Uterus (tissue), 2 donors: Measurements from ENCODE around the gene SHISAL2A.

Source experiments
- POLR2A ChIP-seq, 2 donors: fragments of 450-650 bp; IDR thresholded peaks; one replicate each; pipeline ENCODE4 v1.6.1; 2016; ENCODE audit warnings: antibody characterized with exemption in 2 of 2, mild to moderate bottlenecking in 1 of 2, moderate library complexity in 1 of 2
- TF ChIP-seq, protein P1 (sequence below), 4 experiments: fragments of 200-600 bp in 2 of 4; fragments of 450-650 bp in 2 of 4; sonication (generic) in 2 of 4; IDR thresholded peaks; one replicate each; pipeline ENCODE4 v1.5.1; 2016 to 2019; ENCODE audit warnings: antibody characterized with exemption in 4 of 4, mild to moderate bottlenecking in 2 of 4, moderate library complexity in 1 of 4

- TF ChIP-seq, protein P1, sequence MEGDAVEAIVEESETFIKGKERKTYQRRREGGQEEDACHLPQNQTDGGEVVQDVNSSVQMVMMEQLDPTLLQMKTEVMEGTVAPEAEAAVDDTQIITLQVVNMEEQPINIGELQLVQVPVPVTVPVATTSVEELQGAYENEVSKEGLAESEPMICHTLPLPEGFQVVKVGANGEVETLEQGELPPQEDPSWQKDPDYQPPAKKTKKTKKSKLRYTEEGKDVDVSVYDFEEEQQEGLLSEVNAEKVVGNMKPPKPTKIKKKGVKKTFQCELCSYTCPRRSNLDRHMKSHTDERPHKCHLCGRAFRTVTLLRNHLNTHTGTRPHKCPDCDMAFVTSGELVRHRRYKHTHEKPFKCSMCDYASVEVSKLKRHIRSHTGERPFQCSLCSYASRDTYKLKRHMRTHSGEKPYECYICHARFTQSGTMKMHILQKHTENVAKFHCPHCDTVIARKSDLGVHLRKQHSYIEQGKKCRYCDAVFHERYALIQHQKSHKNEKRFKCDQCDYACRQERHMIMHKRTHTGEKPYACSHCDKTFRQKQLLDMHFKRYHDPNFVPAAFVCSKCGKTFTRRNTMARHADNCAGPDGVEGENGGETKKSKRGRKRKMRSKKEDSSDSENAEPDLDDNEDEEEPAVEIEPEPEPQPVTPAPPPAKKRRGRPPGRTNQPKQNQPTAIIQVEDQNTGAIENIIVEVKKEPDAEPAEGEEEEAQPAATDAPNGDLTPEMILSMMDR (IDR thresholded peaks at IDR 0.05): no peak
- TF ChIP-seq POLR2A (IDR thresholded peaks at IDR 0.05): no peak
Observed at GRCh38 chr1:52653207-52653849, 20.4 kb downstream of the SHISAL2A start.
